Thyroid gland (tissue), 4 donors: ENCODE data around the gene TCERG1L. TPM values are rescaled to one million over a fixed set of nuclear protein-coding genes. Genes with fewer than 3 reads are reported as not detected.
A peak's percentile ranks its signal among the peaks of the same experiment; 100 is the strongest.

Experiments
- DNase-seq, 2 donors: peaks; one replicate each; pipeline ENCODE4 v3.0.0-alpha.2; 2019
- H3K27ac ChIP-seq, 3 donors: fragments of 200-600 bp; sonication (generic); 1 replicate in 2 of 3; 2 replicates in 1 of 3; pipeline ENCODE4 v1.5.1; 2016 to 2019; ENCODE audit warnings: mild to moderate bottlenecking in 1 of 3, moderate library complexity in 1 of 3
- H3K27me3 ChIP-seq: fragments of 200-600 bp; sonication (generic); one replicate; pipeline ENCODE4 v1.5.1; 2019
- H3K36me3 ChIP-seq, 2 donors: fragments of 200-600 bp; sonication (generic); one replicate each; pipeline ENCODE4 v1.5.1; 2016 to 2019
- H3K4me1 ChIP-seq, 2 donors: fragments of 200-600 bp; sonication (generic); one replicate each; pipeline ENCODE4 v1.5.1; 2017 to 2019
- H3K4me3 ChIP-seq, 3 donors: fragments of 200-600 bp; sonication (generic); replicated peaks in 1 of 3; 1 replicate in 2 of 3; 2 replicates in 1 of 3; pipeline ENCODE4 v1.5.1; 2016; ENCODE audit warnings: mild to moderate bottlenecking in 1 of 3
- H3K9me3 ChIP-seq: fragments of 200-600 bp; sonication (generic); one replicate; pipeline ENCODE4 v1.5.1; 2017
- CTCF ChIP-seq, 6 experiments: fragments of 200-600 bp in 3 of 6; fragments of 450-650 bp in 3 of 6; sonication (generic) in 3 of 6; IDR thresholded peaks; one replicate each; pipeline ENCODE4 v1.5.1; 2016 to 2019; ENCODE audit warnings: antibody characterized with exemption in 6 of 6, mild to moderate bottlenecking in 2 of 6, inconsistent platforms in 1 of 6, moderate library complexity in 1 of 6
- POLR2A ChIP-seq, 2 donors: fragments of 450-650 bp; IDR thresholded peaks; one replicate each; pipeline ENCODE4 v1.6.1; 2017; ENCODE audit warnings: antibody characterized with exemption in 2 of 2, mild to moderate bottlenecking in 2 of 2, moderate library complexity in 1 of 2
- WGBS, 2 donors: methylation state at CpG; one replicate each; pipeline ENCODE4 v1.1.5; 2017; 5-methylcytosine and 5-hydroxymethylcytosine counted together
- intact Hi-C: fragments of 100-400 bp; cut with DNase I; formaldehyde crosslinking; loops from one replicate; pipeline ENCODE4 v1.15.1; 2023
- total RNA-seq, 4 donors: library from RNA; depleted of rRNA; stranded (reverse); fragments of >200 nt; gene quantifications; one replicate each; pipeline ENCODE4 v1.2.3, GENCODE V29; 2016

Gene TCERG1L
- total RNA-seq, 4 donors from 2014 or later, result 4.3 to 23.6 (median 8.2) TPM

- WGBS, 2 donors, result 66 to 83% methylated on average over 4 of the region's 4 CpGs
- DNase-seq, result no peak
- no peaks in the 10 kb centered on the region for H3K27me3 ChIP-seq
- H3K4me1 ChIP-seq, result peaks cover 13 to 33% of the 10 kb centered on the region in 2 donors
- H3K36me3 ChIP-seq, result no peaks in the 10 kb centered on the region
- H3K27ac ChIP-seq, result no peak overlapping the region
- H3K9me3 ChIP-seq, result no peaks in the 10 kb centered on the region
- H3K4me3 ChIP-seq, result no peak overlapping the region
- TF ChIP-seq POLR2A (IDR thresholded peaks at IDR 0.05) (no peak), CTCF (IDR thresholded peaks at IDR 0.05) (no peak)
- intact Hi-C loops, result no loop called here
Observed at GRCh38 chr10:131246089-131246488, 65.4 kb downstream of the TCERG1L start.

GRCh38 chr10:131245475-131246059, 66.0 kb downstream of the TCERG1L start:
- Histone ChIP-seq H3K27ac (no peak overlapping the region), H3K4me1 (peaks cover 8 to 28% of the 10 kb centered on the region in 2 donors), H3K4me3 (no peak overlapping the region), H3K36me3 (no peaks in the 10 kb centered on the region), H3K9me3 (no peaks in the 10 kb centered on the region), H3K27me3 (no peaks in the 10 kb centered on the region)
- WGBS, 2 donors, result 84 to 89% methylated on average over 20 to 22 of the region's 22 CpGs
- intact Hi-C loops, result no loop called here
- DNase-seq, result no peak
- TF ChIP-seq POLR2A (IDR thresholded peaks at IDR 0.05), result no peak
- no peak for TF ChIP-seq CTCF (IDR thresholded peaks at IDR 0.05)

- H3K27me3 ChIP-seq, result no peaks in the 10 kb centered on the region
- 100% methylated on average over 1 of the region's 1 CpG; no CpG with 5 or more reads in 1 of the 2 donors for WGBS, 2 donors
- peaks cover 1 to 21% of the 10 kb centered on the region in 2 donors for H3K4me1 ChIP-seq
- no peaks in the 10 kb centered on the region for H3K9me3 ChIP-seq
- TF ChIP-seq POLR2A (IDR thresholded peaks at IDR 0.05), result no peak
- no peak for TF ChIP-seq CTCF (IDR thresholded peaks at IDR 0.05)
- no peaks in the 10 kb centered on the region for H3K36me3 ChIP-seq
- intact Hi-C loops, result no loop called here
- H3K4me3 ChIP-seq, result no peak overlapping the region
- no peak overlapping the region for H3K27ac ChIP-seq
- no peak for DNase-seq
Observed at GRCh38 chr10:131244836-131245235, 66.7 kb downstream of the TCERG1L start.

- Histone ChIP-seq H3K9me3 (no peaks in the 10 kb centered on the region), H3K27me3 (no peaks in the 10 kb centered on the region), H3K4me1 (peaks cover 0 to 5% of the 10 kb centered on the region in 2 donors), H3K36me3 (no peaks in the 10 kb centered on the region), H3K27ac (no peak overlapping the region), H3K4me3 (no peak overlapping the region)
- 79 to 89% methylated on average over 12 of the region's 12 CpGs for WGBS, 2 donors
- no peak for DNase-seq
- TF ChIP-seq CTCF (IDR thresholded peaks at IDR 0.05) (no peak), POLR2A (IDR thresholded peaks at IDR 0.05) (no peak)
- intact Hi-C loops, result no loop called here
Observed at GRCh38 chr10:131243076-131243475, 68.4 kb downstream of the TCERG1L start.

- DNase-seq, result peak; percentile 56 to 63
- H3K4me3 ChIP-seq, result no peak overlapping the region
- no peak overlapping the region for H3K27ac ChIP-seq
- TF ChIP-seq POLR2A (IDR thresholded peaks at IDR 0.05), result no peak
- TF ChIP-seq CTCF (IDR thresholded peaks at IDR 0.05), result peak in 3 of 6 experiments; percentile 40 to 55 (median 53)
- no peaks in the 10 kb centered on the region for H3K36me3 ChIP-seq
- 13 to 15% methylated on average over 8 of the region's 8 CpGs for WGBS, 2 donors
- H3K9me3 ChIP-seq, result no peaks in the 10 kb centered on the region
- intact Hi-C loops, result no loop called here
- no peaks in the 10 kb centered on the region for H3K27me3 ChIP-seq
- H3K4me1 ChIP-seq, result peaks cover 0 to 5% of the 10 kb centered on the region in 2 donors
Observed at GRCh38 chr10:131242007-131242406, 69.5 kb downstream of the TCERG1L start.
